ENCODE measurements around the gene PTGES3.
"Not testable (repeated sequence)": the region's sequence is repeated elsewhere in the genome, so short reads cannot be mapped to it uniquely, and the experiment has no call there.

PTGES3 gene

DNA sequence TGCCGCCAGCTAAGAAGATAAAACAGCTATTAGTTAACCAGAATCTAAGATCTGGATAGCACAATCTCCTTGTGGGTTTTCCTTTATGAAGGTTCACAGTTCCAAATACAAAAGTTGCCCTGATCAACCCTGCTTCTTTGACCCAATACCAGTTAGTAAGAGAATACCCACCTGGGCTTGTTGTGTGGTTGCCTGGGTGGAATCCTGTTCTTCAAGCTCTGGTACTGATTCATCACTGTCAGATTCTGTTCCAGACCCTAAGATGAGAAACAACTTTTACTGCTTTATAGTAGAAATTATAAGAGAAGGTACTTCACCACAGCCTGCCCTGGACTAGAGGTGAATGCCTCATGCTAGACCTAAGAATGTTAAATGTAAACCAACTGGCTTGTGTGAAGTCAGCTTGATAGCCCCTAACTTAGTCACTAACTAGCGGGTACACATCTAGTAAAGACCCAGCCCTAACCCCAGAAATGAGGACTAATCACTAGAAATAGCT lies 26.4 kb upstream of the PTGES3 start:
- DNase-seq, result no peak
- Histone ChIP-seq H3K4me3 (ENCODE audit: control insufficient read depth in 1 of 7, extremely low read depth in 1 of 7, insufficient read depth in 4 of 7, low read depth in 2 of 7, low read length in 6 of 7) (no peak overlapping the region), H3K9me3 (ENCODE audit: control extremely low read depth in 1 of 5, control insufficient read depth in 4 of 5, insufficient read depth in 2 of 5, low read depth in 1 of 5, low read length in 4 of 5) (no peaks in the 10 kb centered on the region), H3K4me1 (ENCODE audit: control extremely low read depth in 1 of 4, control insufficient read depth in 4 of 4, insufficient read depth in 4 of 4, low read length in 3 of 4) (peaks cover 13 to 37% (median 29%) of the 10 kb centered on the region in 4 experiments), H3K27ac (ENCODE audit: insufficient read depth in 1 of 2, low read depth in 1 of 2, low read length in 2 of 2, poor library complexity in 1 of 2, severe bottlenecking in 2 of 2) (no peak overlapping the region), H3K27me3 (replicated peaks in 2 of 5; ENCODE audit: control insufficient read depth in 4 of 5, insufficient read depth in 5 of 5, low read length in 4 of 5) (no peaks in the 10 kb centered on the region), H3K36me3 (ENCODE audit: control insufficient read depth in 4 of 4, insufficient read depth in 4 of 4, low read length in 3 of 4) (peaks cover 11 to 67% (median 46%) of the 10 kb centered on the region in 4 experiments)
- ChIA-PET CTCF (interaction anchor here (0.9 kb wide), 1 partner anchor 34 kb away, joined by 4 read pairs; no protein-coding TSS in a partner anchor), POLR2A (interaction anchor here (0.5 kb wide), 1 partner anchor 340 kb away, joined by 3 read pairs; no protein-coding TSS in a partner anchor)
- 75% methylated on average over 1 of the region's 2 CpGs for WGBS (ENCODE audit: insufficient coverage)

- ChIA-PET CTCF (no interaction called here), POLR2A (no interaction called here)
- peaks cover 4 to 26% (median 18%) of the 10 kb centered on the region in 4 experiments for H3K4me1 ChIP-seq (ENCODE audit: control extremely low read depth in 1 of 4, control insufficient read depth in 4 of 4, insufficient read depth in 4 of 4, low read length in 3 of 4)
- no peaks in the 10 kb centered on the region for H3K27me3 ChIP-seq (replicated peaks in 2 of 5; ENCODE audit: control insufficient read depth in 4 of 5, insufficient read depth in 5 of 5, low read length in 4 of 5)
- peaks cover 8 to 58% (median 40%) of the 10 kb centered on the region in 4 experiments for H3K36me3 ChIP-seq (ENCODE audit: control insufficient read depth in 4 of 4, insufficient read depth in 4 of 4, low read length in 3 of 4)
- H3K4me3 ChIP-seq (ENCODE audit: control insufficient read depth in 1 of 7, extremely low read depth in 1 of 7, insufficient read depth in 4 of 7, low read depth in 2 of 7, low read length in 6 of 7), result no peak overlapping the region
- H3K27ac ChIP-seq (ENCODE audit: insufficient read depth in 1 of 2, low read depth in 1 of 2, low read length in 2 of 2, poor library complexity in 1 of 2, severe bottlenecking in 2 of 2), result no peak overlapping the region
- 100% methylated on average over 2 of the region's 3 CpGs for WGBS (ENCODE audit: insufficient coverage)
- DNase-seq, result no peak
- H3K9me3 ChIP-seq (ENCODE audit: control extremely low read depth in 1 of 5, control insufficient read depth in 4 of 5, insufficient read depth in 2 of 5, low read depth in 1 of 5, low read length in 4 of 5), result no peaks in the 10 kb centered on the region
Measured at GRCh38 chr12:56713345-56713744, 25.3 kb upstream of the PTGES3 start.

- DNase-seq, result no peak
- Histone ChIP-seq H3K4me3 (ENCODE audit: control insufficient read depth in 1 of 7, extremely low read depth in 1 of 7, insufficient read depth in 4 of 7, low read depth in 2 of 7, low read length in 6 of 7) (no peak overlapping the region), H3K4me1 (ENCODE audit: control extremely low read depth in 1 of 4, control insufficient read depth in 4 of 4, insufficient read depth in 4 of 4, low read length in 3 of 4) (peaks cover 0 to 4% (median 0%) of the 10 kb centered on the region in 4 experiments), H3K9me3 (ENCODE audit: control extremely low read depth in 1 of 5, control insufficient read depth in 4 of 5, insufficient read depth in 2 of 5, low read depth in 1 of 5, low read length in 4 of 5) (no peaks in the 10 kb centered on the region), H3K27me3 (replicated peaks in 2 of 5; ENCODE audit: control insufficient read depth in 4 of 5, insufficient read depth in 5 of 5, low read length in 4 of 5) (no peaks in the 10 kb centered on the region), H3K27ac (ENCODE audit: insufficient read depth in 1 of 2, low read depth in 1 of 2, low read length in 2 of 2, poor library complexity in 1 of 2, severe bottlenecking in 2 of 2) (no peak overlapping the region), H3K36me3 (ENCODE audit: control insufficient read depth in 4 of 4, insufficient read depth in 4 of 4, low read length in 3 of 4) (peaks cover 8 to 38% (median 26%) of the 10 kb centered on the region in 4 experiments)
- POLR2A ChIA-PET, result interaction anchor here (0.6 kb wide), 2 partner anchors 17 to 129 kb away, joined by 3 read pairs; no protein-coding TSS in a partner anchor
- CTCF ChIA-PET, result interaction anchor here (1.0 to 1.9 kb wide), 2 partner anchors 14 to 31 kb away, joined by 3 to 5 read pairs; no protein-coding TSS in a partner anchor
- WGBS (ENCODE audit: insufficient coverage), result 100% methylated on average over 1 of the region's 5 CpGs
Measured at GRCh38 chr12:56709759-56710376, 21.8 kb upstream of the PTGES3 start.

DNA sequence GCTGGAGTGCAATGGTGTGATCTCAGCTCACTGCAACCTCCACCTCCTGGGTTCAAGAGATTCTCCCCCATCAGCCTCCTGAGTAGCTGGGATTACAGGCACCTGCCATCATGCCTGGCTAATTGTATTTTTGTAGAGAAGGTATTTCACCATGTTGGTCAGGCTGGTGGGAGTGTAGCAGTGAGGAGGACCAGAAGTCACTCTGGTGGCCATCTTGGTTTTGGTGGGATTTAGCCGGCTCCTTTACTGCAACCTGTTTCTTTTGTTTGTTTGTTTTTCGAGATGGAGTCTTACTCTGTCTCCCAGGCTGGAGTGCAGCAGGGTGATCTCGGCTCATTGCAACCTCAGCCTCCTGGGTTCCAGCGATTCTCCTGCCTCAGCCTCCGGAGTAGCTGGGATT lies 16.4 kb upstream of the PTGES3 start:
- not testable (repeated sequence) for H3K27me3 ChIP-seq (replicated peaks in 2 of 5; ENCODE audit: control insufficient read depth in 4 of 5, insufficient read depth in 5 of 5, low read length in 4 of 5); DNase-seq; H3K27ac ChIP-seq (ENCODE audit: insufficient read depth in 1 of 2, low read depth in 1 of 2, low read length in 2 of 2, poor library complexity in 1 of 2, severe bottlenecking in 2 of 2); H3K4me3 ChIP-seq (ENCODE audit: control insufficient read depth in 1 of 7, extremely low read depth in 1 of 7, insufficient read depth in 4 of 7, low read depth in 2 of 7, low read length in 6 of 7); H3K9me3 ChIP-seq (ENCODE audit: control extremely low read depth in 1 of 5, control insufficient read depth in 4 of 5, insufficient read depth in 2 of 5, low read depth in 1 of 5, low read length in 4 of 5); H3K36me3 ChIP-seq (ENCODE audit: control insufficient read depth in 4 of 4, insufficient read depth in 4 of 4, low read length in 3 of 4)
- ChIA-PET CTCF (interaction anchor here (1.0 to 1.5 kb wide), 2 partner anchors 13 to 16 kb away, joined by 3 read pairs; no protein-coding TSS in a partner anchor), POLR2A (interaction anchor here (0.9 kb wide), 1 partner anchor 12 kb away, joined by 3 read pairs; no protein-coding TSS in a partner anchor)
- H3K4me1 ChIP-seq (ENCODE audit: control extremely low read depth in 1 of 4, control insufficient read depth in 4 of 4, insufficient read depth in 4 of 4, low read length in 3 of 4), result peaks cover 2 to 16% (median 9%) of the 10 kb centered on the region in 4 experiments
- 100% methylated on average over 4 of the region's 5 CpGs for WGBS (ENCODE audit: insufficient coverage)

DNA sequence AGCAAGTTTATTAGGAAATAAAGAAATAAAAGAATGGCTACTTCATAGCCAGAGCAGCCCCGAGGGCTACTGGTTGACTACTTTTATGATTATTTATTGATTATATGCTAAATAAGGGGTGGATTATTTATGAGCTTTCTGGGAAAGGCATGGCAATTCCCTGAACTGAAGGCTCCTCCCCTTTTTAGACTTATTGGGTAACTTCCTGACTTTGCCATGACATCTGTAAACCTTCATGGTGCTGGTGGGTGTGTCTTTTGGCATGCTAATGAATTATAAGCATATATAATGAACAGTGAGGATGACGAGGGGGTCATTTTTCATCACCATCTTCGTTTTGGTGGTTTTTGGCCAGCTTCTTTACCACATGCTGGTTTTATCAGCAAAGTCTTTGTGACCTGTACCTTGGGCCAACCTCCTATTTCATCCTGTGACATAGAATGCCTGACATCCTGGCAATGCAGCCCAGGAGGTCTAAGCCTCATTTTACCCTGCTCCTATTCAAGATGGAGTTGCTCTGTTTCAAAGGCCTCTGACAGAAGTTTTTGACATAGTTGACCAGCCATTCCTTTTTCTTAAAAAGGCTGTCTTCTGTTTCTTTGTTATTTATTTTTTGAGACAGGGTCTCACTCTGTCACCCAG lies 11.1 kb upstream of the PTGES3 start:
- POLR2A ChIA-PET, result no interaction called here
- Histone ChIP-seq H3K27me3 (replicated peaks in 2 of 5; ENCODE audit: control insufficient read depth in 4 of 5, insufficient read depth in 5 of 5, low read length in 4 of 5) (no peaks in the 10 kb centered on the region), H3K27ac (ENCODE audit: insufficient read depth in 1 of 2, low read depth in 1 of 2, low read length in 2 of 2, poor library complexity in 1 of 2, severe bottlenecking in 2 of 2) (no peak overlapping the region), H3K4me3 (ENCODE audit: control insufficient read depth in 1 of 7, extremely low read depth in 1 of 7, insufficient read depth in 4 of 7, low read depth in 2 of 7, low read length in 6 of 7) (no peak overlapping the region), H3K9me3 (ENCODE audit: control extremely low read depth in 1 of 5, control insufficient read depth in 4 of 5, insufficient read depth in 2 of 5, low read depth in 1 of 5, low read length in 4 of 5) (no peaks in the 10 kb centered on the region), H3K4me1 (ENCODE audit: control extremely low read depth in 1 of 4, control insufficient read depth in 4 of 4, insufficient read depth in 4 of 4, low read length in 3 of 4) (peaks cover 6 to 23% (median 11%) of the 10 kb centered on the region in 4 experiments), H3K36me3 (ENCODE audit: control insufficient read depth in 4 of 4, insufficient read depth in 4 of 4, low read length in 3 of 4) (no peaks in the 10 kb centered on the region)
- WGBS (ENCODE audit: insufficient coverage), result 100% methylated on average over 2 of the region's 3 CpGs
- DNase-seq, result no peak
- CTCF ChIA-PET, result interaction anchor here (0.9 to 1.0 kb wide), 2 partner anchors 10 to 56 kb away, joined by 4 read pairs; no protein-coding TSS in a partner anchor

GRCh38 chr12:56695327-56696101 lies 7.4 kb upstream of the PTGES3 start:
- ChIA-PET POLR2A (no interaction called here), CTCF (interaction anchor here (0.7 to 1.1 kb wide), 2 partner anchors 11 to 14 kb away, joined by 3 read pairs; no protein-coding TSS in a partner anchor)
- no peaks in the 10 kb centered on the region for H3K36me3 ChIP-seq (ENCODE audit: control insufficient read depth in 4 of 4, insufficient read depth in 4 of 4, low read length in 3 of 4)
- WGBS (ENCODE audit: insufficient coverage), result 100% methylated on average over 1 of the region's 2 CpGs
- H3K4me1 ChIP-seq (ENCODE audit: control extremely low read depth in 1 of 4, control insufficient read depth in 4 of 4, insufficient read depth in 4 of 4, low read length in 3 of 4), result peaks cover 4 to 14% (median 8%) of the 10 kb centered on the region in 4 experiments
- no peak for DNase-seq
- H3K27me3 ChIP-seq (replicated peaks in 2 of 5; ENCODE audit: control insufficient read depth in 4 of 5, insufficient read depth in 5 of 5, low read length in 4 of 5), result no peaks in the 10 kb centered on the region
- H3K9me3 ChIP-seq (ENCODE audit: control extremely low read depth in 1 of 5, control insufficient read depth in 4 of 5, insufficient read depth in 2 of 5, low read depth in 1 of 5, low read length in 4 of 5), result no peaks in the 10 kb centered on the region
- no peak overlapping the region for H3K27ac ChIP-seq (ENCODE audit: insufficient read depth in 1 of 2, low read depth in 1 of 2, low read length in 2 of 2, poor library complexity in 1 of 2, severe bottlenecking in 2 of 2)
- H3K4me3 ChIP-seq (ENCODE audit: control insufficient read depth in 1 of 7, extremely low read depth in 1 of 7, insufficient read depth in 4 of 7, low read depth in 2 of 7, low read length in 6 of 7), result no peak overlapping the region

Measured in common myeloid progenitor, CD34-positive (primary cell).